PC-3 (cell line): ENCODE data around the gene MFNG.

Source experiments
- EZH2 ChIP-seq: fragments of 300-600 bp; sonication (generic); IDR thresholded peaks from one replicate; pipeline ENCODE4 v1.6.1; 2017; ENCODE audit warnings: antibody characterized with exemption, mild to moderate bottlenecking, low read length; ENCODE audit not compliant: unreplicated experiment
- TF ChIP-seq, protein P1 (sequence below): fragments of 300-600 bp; sonication (generic); conservative IDR thresholded peaks from 2 replicates; pipeline ENCODE4 v1.5.1; 2017; ENCODE audit warnings: antibody characterized with exemption, low read depth, mild to moderate bottlenecking, low read length

DNA sequence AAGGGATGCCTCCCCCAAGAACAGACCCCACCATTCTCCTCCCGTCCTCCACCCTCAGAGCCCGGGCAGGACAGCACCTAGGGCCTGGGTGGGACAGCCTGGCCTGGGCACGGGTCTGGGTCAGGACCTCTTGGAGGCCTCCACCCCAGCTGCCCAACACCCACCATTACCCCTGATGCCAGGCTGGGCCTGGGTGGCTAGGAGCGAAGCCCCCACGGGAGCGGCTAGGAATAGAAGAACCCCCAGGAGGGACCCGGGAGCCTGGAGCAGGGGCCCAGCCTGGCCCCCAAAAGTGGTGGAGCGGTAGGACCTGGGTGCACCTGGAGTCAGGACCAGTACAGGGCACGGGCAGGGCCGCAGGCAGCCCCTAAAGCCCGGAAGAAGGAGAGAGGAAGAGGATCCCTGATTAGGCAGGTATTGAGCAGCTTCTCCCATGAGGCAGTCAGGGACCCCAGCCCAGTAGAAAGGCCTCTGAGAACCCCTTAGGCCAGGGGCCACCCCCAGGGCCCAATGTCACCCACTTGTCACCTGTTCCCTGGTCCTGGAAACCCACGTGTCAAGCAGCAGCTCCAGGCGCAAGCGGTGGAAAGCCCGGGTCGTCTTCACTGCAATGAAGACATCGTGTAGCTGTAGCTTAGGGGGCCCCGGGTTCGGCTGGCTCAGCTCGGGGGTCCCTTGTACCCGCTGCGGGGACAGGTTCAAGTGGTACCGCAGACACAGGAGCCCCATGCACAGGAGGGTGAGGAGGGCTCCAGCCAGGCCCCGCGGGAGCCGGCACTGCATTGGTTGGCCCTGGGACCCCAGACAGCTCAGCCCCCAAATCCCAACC, 575 bp downstream of the MFNG start:
- TF ChIP-seq, protein P1, sequence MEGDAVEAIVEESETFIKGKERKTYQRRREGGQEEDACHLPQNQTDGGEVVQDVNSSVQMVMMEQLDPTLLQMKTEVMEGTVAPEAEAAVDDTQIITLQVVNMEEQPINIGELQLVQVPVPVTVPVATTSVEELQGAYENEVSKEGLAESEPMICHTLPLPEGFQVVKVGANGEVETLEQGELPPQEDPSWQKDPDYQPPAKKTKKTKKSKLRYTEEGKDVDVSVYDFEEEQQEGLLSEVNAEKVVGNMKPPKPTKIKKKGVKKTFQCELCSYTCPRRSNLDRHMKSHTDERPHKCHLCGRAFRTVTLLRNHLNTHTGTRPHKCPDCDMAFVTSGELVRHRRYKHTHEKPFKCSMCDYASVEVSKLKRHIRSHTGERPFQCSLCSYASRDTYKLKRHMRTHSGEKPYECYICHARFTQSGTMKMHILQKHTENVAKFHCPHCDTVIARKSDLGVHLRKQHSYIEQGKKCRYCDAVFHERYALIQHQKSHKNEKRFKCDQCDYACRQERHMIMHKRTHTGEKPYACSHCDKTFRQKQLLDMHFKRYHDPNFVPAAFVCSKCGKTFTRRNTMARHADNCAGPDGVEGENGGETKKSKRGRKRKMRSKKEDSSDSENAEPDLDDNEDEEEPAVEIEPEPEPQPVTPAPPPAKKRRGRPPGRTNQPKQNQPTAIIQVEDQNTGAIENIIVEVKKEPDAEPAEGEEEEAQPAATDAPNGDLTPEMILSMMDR, result no peak
- TF ChIP-seq EZH2, result no peak
